GM23338 (cell line): ENCODE results near the gene BDH1.

Experiments used
- CREB1 ChIP-seq: fragments of 250-450 bp; sonication (Bioruptor Pico); IDR thresholded peaks from 2 replicates; pipeline ENCODE4 v1.5.0; 2020; ENCODE audit warnings: low read depth, mild to moderate bottlenecking, moderate library complexity
- CTCF ChIP-seq, 2 experiments: fragments of 200-600 bp in 1 of 2; sonication (generic) in 1 of 2; conservative IDR thresholded peaks; 2 replicates each; pipeline versions ENCODE4 v1.5.1 to v1.6.1; 2016 to 2017; ENCODE audit warnings: antibody characterized with exemption in 2 of 2, low read depth in 2 of 2, mild to moderate bottlenecking in 2 of 2, moderate library complexity in 1 of 2
- EZH2 ChIP-seq: fragments of 200-600 bp; sonication (generic); IDR thresholded peaks from one replicate; pipeline ENCODE4 v1.8.0; 2017; ENCODE audit warnings: antibody characterized with exemption, mild to moderate bottlenecking, low read depth; ENCODE audit not compliant: unreplicated experiment
- EZH2phosphoT487 ChIP-seq: fragments of 200-600 bp; sonication (generic); IDR thresholded peaks from one replicate; pipeline ENCODE4 v1.8.1; 2018; ENCODE audit warnings: antibody characterized with exemption; ENCODE audit not compliant: unreplicated experiment
- JUNB ChIP-seq: IDR thresholded peaks from one replicate; pipeline ENCODE4 v1.6.1; 2016; ENCODE audit warnings: antibody characterized with exemption; ENCODE audit not compliant: unreplicated experiment
- POLR2AphosphoS5 ChIP-seq: IDR thresholded peaks from 2 replicates; pipeline ENCODE4 v1.6.1; 2016; ENCODE audit warnings: antibody characterized with exemption, low read depth
- ZNF114 ChIP-seq: fragments of 250-450 bp; sonication (Bioruptor Pico); IDR thresholded peaks from 2 replicates; pipeline ENCODE4 v1.5.0; 2020; ENCODE audit warnings: mild to moderate bottlenecking, moderate library complexity
- ZNF331 ChIP-seq: fragments of 250-450 bp; sonication (Bioruptor Pico); IDR thresholded peaks from 2 replicates; pipeline ENCODE4 v1.5.0; 2020; ENCODE audit warnings: low read depth, mild to moderate bottlenecking, moderate library complexity
- ZNF462 ChIP-seq: fragments of 250-450 bp; sonication (Bioruptor Pico); IDR thresholded peaks from 2 replicates; pipeline ENCODE4 v1.5.0; 2020; ENCODE audit warnings: mild to moderate bottlenecking, moderate library complexity
- TF ChIP-seq, protein P1 (sequence below): IDR thresholded peaks from one replicate; pipeline ENCODE4 v1.6.1; 2018; ENCODE audit warnings: antibody characterized with exemption; ENCODE audit not compliant: unreplicated experiment

- no peak for TF ChIP-seq EZH2
- TF ChIP-seq CTCF (conservative IDR thresholded peaks at IDR 0.05; ENCODE audit: low read depth in 2 of 2): no peak
- TF ChIP-seq EZH2phosphoT487: no peak
- TF ChIP-seq ZNF331: no peak
- no peak for TF ChIP-seq POLR2AphosphoS5
- TF ChIP-seq, protein P1, sequence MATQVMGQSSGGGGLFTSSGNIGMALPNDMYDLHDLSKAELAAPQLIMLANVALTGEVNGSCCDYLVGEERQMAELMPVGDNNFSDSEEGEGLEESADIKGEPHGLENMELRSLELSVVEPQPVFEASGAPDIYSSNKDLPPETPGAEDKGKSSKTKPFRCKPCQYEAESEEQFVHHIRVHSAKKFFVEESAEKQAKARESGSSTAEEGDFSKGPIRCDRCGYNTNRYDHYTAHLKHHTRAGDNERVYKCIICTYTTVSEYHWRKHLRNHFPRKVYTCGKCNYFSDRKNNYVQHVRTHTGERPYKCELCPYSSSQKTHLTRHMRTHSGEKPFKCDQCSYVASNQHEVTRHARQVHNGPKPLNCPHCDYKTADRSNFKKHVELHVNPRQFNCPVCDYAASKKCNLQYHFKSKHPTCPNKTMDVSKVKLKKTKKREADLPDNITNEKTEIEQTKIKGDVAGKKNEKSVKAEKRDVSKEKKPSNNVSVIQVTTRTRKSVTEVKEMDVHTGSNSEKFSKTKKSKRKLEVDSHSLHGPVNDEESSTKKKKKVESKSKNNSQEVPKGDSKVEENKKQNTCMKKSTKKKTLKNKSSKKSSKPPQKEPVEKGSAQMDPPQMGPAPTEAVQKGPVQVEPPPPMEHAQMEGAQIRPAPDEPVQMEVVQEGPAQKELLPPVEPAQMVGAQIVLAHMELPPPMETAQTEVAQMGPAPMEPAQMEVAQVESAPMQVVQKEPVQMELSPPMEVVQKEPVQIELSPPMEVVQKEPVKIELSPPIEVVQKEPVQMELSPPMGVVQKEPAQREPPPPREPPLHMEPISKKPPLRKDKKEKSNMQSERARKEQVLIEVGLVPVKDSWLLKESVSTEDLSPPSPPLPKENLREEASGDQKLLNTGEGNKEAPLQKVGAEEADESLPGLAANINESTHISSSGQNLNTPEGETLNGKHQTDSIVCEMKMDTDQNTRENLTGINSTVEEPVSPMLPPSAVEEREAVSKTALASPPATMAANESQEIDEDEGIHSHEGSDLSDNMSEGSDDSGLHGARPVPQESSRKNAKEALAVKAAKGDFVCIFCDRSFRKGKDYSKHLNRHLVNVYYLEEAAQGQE: no peak
- no peak for TF ChIP-seq JUNB
- TF ChIP-seq CREB1: no peak
- TF ChIP-seq ZNF114 (CRISPR knock-in tag): no peak
- TF ChIP-seq ZNF462: no peak
Measured at GRCh38 chr3:197542741-197543454, 12.9 kb downstream of the BDH1 start.
